GM12878 (cell line): ENCODE results near the gene PALLD. TPM values are rescaled to one million over a fixed set of nuclear protein-coding genes. Genes with fewer than 3 reads are reported as not detected.

Experiments
- ATAC-seq: fragments of 200-7000 bp; cut with Tn5 transposase; 3 replicates; pipeline ENCODE4 v1.9.1; 2020; ENCODE audit warnings: mild to moderate bottlenecking, moderate library complexity
- BruUV-seq: library from RNA; stranded (reverse); fragments of 400-500 nt; replicated peaks from 2 replicates; lab custom pipeline; 2021; lab: Mats Ljungman, UMichigan
- CTCF ChIA-PET: fragments of 300-600 bp; sonication (Branson Sonifier 250); formaldehyde crosslinking; extraction: SDS; loops from one replicate; lab custom pipeline; 2021; ENCODE audit warnings: inconsistent platforms; lab: Yijun Ruan, JAX
- POLR2A ChIA-PET: fragments of 350-600 bp; formaldehyde crosslinking; extraction: SDS; loops from one replicate; lab custom pipeline; 2021; ENCODE audit warnings: inconsistent platforms; lab: Charles Lee
- RAD21 ChIA-PET: fragments of 300-600 bp; sonication (Branson Sonifier 250); formaldehyde crosslinking; loops from one replicate; lab custom pipeline; 2023; ENCODE audit warnings: antibody characterized with exemption; ENCODE audit not compliant: unreplicated experiment; lab: Charles Lee
- SMC1A ChIA-PET: fragments of 300-600 bp; sonication (Branson Sonifier 250); formaldehyde crosslinking; loops from one replicate; lab custom pipeline; 2023; ENCODE audit not compliant: unreplicated experiment, uncharacterized antibody; lab: Charles Lee
- DNase-seq: peaks from one replicate; pipeline ENCODE4 v3.0.0-alpha.2; 2011; ENCODE audit warnings: low read depth, low spot score
- FAIRE-seq: peaks from 3 replicates; lab custom pipeline; 2011; peaks lifted over from hg19 to GRCh38; lab: Jason Lieb, UNC
- H2AFZ ChIP-seq: 2 replicates; pipeline ENCODE4 v1.6.0; 2011; ENCODE audit warnings: low read depth, low read length, control low read depth; ENCODE audit not compliant: control insufficient read depth
- H3K27ac ChIP-seq: 2 replicates; pipeline ENCODE4 v1.5.1; 2011; ENCODE audit warnings: control low read depth; ENCODE audit not compliant: control insufficient read depth, insufficient read depth
- H3K27me3 ChIP-seq, 2 experiments: replicated peaks in 1 of 2; 2 replicates each; pipeline versions ENCODE4 v1.6.0 to v1.6.1; 2011; ENCODE audit warnings: low read length in 1 of 2; ENCODE audit not compliant: control insufficient read depth in 2 of 2, insufficient read depth in 2 of 2
- H3K36me3 ChIP-seq, 2 experiments: 2 replicates each; pipeline ENCODE4 v1.5.1; 2011; ENCODE audit warnings: low read length in 1 of 2; ENCODE audit not compliant: control insufficient read depth in 2 of 2, insufficient read depth in 2 of 2
- H3K4me1 ChIP-seq: 2 replicates; pipeline ENCODE4 v1.6.1; 2011; ENCODE audit warnings: mild to moderate bottlenecking, low read length, moderate library complexity, mixed read lengths; ENCODE audit not compliant: control insufficient read depth, insufficient read depth
- H3K4me2 ChIP-seq: 2 replicates; pipeline ENCODE4 v1.6.0; 2011; ENCODE audit warnings: control low read depth; ENCODE audit not compliant: control insufficient read depth, insufficient read depth
- H3K4me3 ChIP-seq: fragments of 200-600 bp; sonication (generic); 2 replicates; pipeline ENCODE4 v1.5.1; 2016
- H3K79me2 ChIP-seq: 2 replicates; pipeline ENCODE4 v1.6.0; 2011; ENCODE audit warnings: low read length; ENCODE audit not compliant: control insufficient read depth, insufficient read depth
- H3K9ac ChIP-seq: 2 replicates; pipeline ENCODE4 v1.8.0; 2011; ENCODE audit warnings: low read length, control low read depth, mixed read lengths; ENCODE audit not compliant: control insufficient read depth, insufficient read depth
- H3K9me3 ChIP-seq: replicated peaks from 3 replicates; pipeline ENCODE4 v1.5.1; 2011; ENCODE audit warnings: mild to moderate bottlenecking, low read length; ENCODE audit not compliant: control insufficient read depth, insufficient read depth
- H4K20me1 ChIP-seq: 2 replicates; pipeline ENCODE4 v1.6.0; 2011; ENCODE audit not compliant: control insufficient read depth, insufficient read depth
- IKZF1 ChIP-seq: fragments of 450-650 bp; conservative IDR thresholded peaks from 2 replicates; pipeline ENCODE4 v1.6.1; 2017; ENCODE audit warnings: antibody characterized with exemption, mild to moderate bottlenecking
- MEF2B ChIP-seq: fragments of 450-650 bp; IDR thresholded peaks from 2 replicates; pipeline ENCODE4 v1.6.1; 2018; ENCODE audit warnings: mild to moderate bottlenecking, moderate library complexity; ENCODE audit not compliant: partially characterized antibody, poor library complexity, severe bottlenecking
- MTA2 ChIP-seq: fragments of 450-650 bp; IDR thresholded peaks from 2 replicates; pipeline ENCODE4 v1.6.1; 2016; ENCODE audit warnings: low read depth, mild to moderate bottlenecking, moderate library complexity
- SIN3A ChIP-seq: IDR thresholded peaks from 2 replicates; pipeline ENCODE4 v1.6.1; 2012; ENCODE audit warnings: low read depth, low read length, improper control_type of control experiment
- STAT1 ChIP-seq: fragments of 450-650 bp; conservative IDR thresholded peaks from 2 replicates; pipeline ENCODE4 v1.6.1; 2014; ENCODE audit warnings: antibody characterized with exemption, mild to moderate bottlenecking
- WGBS: methylation state at CpG from one replicate; pipeline ENCODE4 v1.1.6; 2016; ENCODE audit warnings: low lambda C conversion rate; ENCODE audit not compliant: insufficient replicate concordance, insufficient coverage; ENCODE audit errors: missing lambda C conversion rate; 5-methylcytosine and 5-hydroxymethylcytosine counted together
- in situ Hi-C: fragments of 300-500 bp; cut with MboI; formaldehyde crosslinking; loops from 9 replicates; pipeline ENCODE4 v1.14.3; 2018; ENCODE audit warnings: mixed read lengths
- intact Hi-C: fragments of 100-400 bp; cut with micrococcal nuclease; formaldehyde crosslinking; loops from one replicate; pipeline ENCODE4 v1.14.2; 2022; ENCODE audit not compliant: unreplicated experiment
- polyA plus RNA-seq, 11 experiments: library from polyadenylated mRNA; depleted of rRNA in 4 of 11; unstranded in 6 of 11; stranded (reverse) in 5 of 11; fragments of >200 nt; fragmentation: Nextera tagmentation in 4 of 11; fragmentation: Illumina TruSeq in 1 of 11; extraction: Ambion mirVana in 4 of 11; extraction: Trizol in 1 of 11; gene quantifications; 1 replicate in 1 of 11; 2 replicates in 10 of 11; pipeline versions ENCODE4 v1.2.1 to v1.2.3, GENCODE V29; 2011 to 2016; ENCODE audit warnings: inconsistent platforms in 2 of 11, missing spikeins in 2 of 11, low read depth in 1 of 11
- total RNA-seq, 4 experiments: library from RNA; depleted of rRNA in 3 of 4; stranded (reverse); fragments of >200 nt in 3 of 4; fragmentation: Illumina TruSeq in 1 of 4; extraction: Trizol in 1 of 4; gene quantifications; 2 replicates each; pipeline versions ENCODE4 v1.2.1 to v1.2.3, GENCODE V29; 2013 to 2021
- TF ChIP-seq, protein P1 (sequence below): fragments of 450-650 bp; IDR thresholded peaks from 2 replicates; pipeline ENCODE4 v1.6.1; 2016; ENCODE audit warnings: mild to moderate bottlenecking

The PALLD gene
- total and polyA plus RNA-seq, 10 of the 15 experiments (the other 5 are each of a cell fraction or from before 2014, with no cell fraction given), result 1.0 to 7.7 (median 1.7) TPM

DNA sequence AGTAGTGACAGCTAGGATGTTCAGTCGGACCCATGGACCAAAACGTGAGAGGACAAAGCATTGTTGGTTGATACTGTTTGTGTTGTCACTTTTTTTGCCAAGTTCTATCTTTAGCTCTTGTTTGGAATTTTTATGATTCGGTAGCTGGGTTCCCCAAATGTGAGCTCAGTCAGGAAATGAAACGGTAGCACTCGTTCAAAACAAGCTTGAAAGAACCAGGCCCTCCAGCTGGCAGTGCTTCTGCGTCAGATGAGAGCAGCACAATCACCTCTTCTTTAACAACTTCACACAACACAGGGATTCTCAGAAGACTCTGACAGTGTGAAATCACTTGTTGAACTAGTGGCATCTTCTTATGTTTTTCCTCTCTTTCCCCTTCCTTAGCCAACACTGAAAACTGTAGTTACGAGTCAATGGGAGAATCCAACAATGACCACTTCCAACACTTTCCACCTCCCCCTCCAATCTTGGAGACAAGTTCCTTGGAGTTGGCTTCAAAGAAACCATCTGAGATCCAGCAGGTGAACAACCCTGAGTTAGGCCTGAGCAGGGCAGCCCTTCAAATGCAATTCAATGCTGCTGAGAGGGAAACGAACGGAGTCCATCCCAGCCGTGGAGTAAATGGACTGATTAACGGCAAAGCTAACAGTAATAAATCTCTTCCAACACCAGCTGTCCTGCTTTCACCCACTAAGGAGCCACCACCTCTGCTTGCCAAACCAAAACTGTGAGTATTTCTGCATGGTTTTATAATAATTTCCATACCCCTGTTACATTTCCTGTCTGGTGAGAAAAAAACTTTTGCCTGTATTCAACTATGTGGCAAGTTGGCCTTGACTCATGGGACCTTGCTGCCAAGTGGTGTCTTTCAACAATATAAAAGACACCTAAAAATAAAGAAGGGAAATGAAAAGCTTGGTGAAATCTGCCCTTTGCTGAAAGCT, 214.6 kb downstream of the PALLD start:
- CTCF ChIA-PET, result interaction anchor here (0.6 to 10.3 kb wide), 51 partner anchors 10 to 782 kb away, joined by 3 to 362 read pairs (median 4); no protein-coding TSS in a partner anchor
- SMC1A ChIA-PET, result interaction anchor here (0.5 to 8.3 kb wide), 63 partner anchors 10 to 848 kb away, joined by 3 to 292 read pairs (median 5); partner anchors contain the start of gene CBR4
- RAD21 ChIA-PET, result interaction anchor here (0.7 to 5.0 kb wide), 41 partner anchors 10 to 855 kb away, joined by 3 to 116 read pairs (median 4); partner anchors contain the start of gene CBR4

More for the DNA sequence above, 214.6 kb downstream of the PALLD start:
- H3K9me3 ChIP-seq, result no peaks in the 10 kb centered on the region
- POLR2A ChIA-PET, result interaction anchor here (1.0 to 1.1 kb wide), 2 partner anchors 104 to 210 kb away, joined by 3 read pairs; no protein-coding TSS in a partner anchor
- in situ Hi-C loops, result no loop called here
- no peak overlapping the region for H3K9ac ChIP-seq
- H3K79me2 ChIP-seq, result no peaks in the 10 kb centered on the region
- H3K27ac ChIP-seq, result no peak overlapping the region
- no TSS peak for BruUV-seq
- no peaks in the 10 kb centered on the region for H3K36me3 ChIP-seq
- intact Hi-C loops, result loop anchor here (2.0 to 10.0 kb wide), 6 partner anchors 86 to 527 kb away; no protein-coding TSS in a partner anchor
- peak; percentile 63 for ATAC-seq
- H3K4me2 ChIP-seq, result no peak overlapping the region
- no peaks in the 10 kb centered on the region; a peak in 1 of 4 replicates for H3K27me3 ChIP-seq
- TF ChIP-seq MEF2B, result peak; percentile 32
- TF ChIP-seq SIN3A, result no peak
- TF ChIP-seq IKZF1, result 0 out of 2 replicates have a peak, but pooled peaks have one; percentile 4
- 0 out of 2 replicates have a peak, but pooled peaks have one; percentile 12 for TF ChIP-seq MTA2
- TF ChIP-seq STAT1, result no peak
- TF ChIP-seq, protein P1, sequence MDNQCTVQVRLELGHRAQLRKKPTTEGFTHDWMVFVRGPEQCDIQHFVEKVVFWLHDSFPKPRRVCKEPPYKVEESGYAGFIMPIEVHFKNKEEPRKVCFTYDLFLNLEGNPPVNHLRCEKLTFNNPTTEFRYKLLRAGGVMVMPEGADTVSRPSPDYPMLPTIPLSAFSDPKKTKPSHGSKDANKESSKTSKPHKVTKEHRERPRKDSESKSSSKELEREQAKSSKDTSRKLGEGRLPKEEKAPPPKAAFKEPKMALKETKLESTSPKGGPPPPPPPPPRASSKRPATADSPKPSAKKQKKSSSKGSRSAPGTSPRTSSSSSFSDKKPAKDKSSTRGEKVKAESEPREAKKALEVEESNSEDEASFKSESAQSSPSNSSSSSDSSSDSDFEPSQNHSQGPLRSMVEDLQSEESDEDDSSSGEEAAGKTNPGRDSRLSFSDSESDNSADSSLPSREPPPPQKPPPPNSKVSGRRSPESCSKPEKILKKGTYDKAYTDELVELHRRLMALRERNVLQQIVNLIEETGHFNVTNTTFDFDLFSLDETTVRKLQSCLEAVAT, result 0 out of 2 replicates have a peak, but pooled peaks have one; percentile 12
- TF ChIP-seq, all 136 proteins: peak for 4
- H3K4me1 ChIP-seq, result no peaks in the 10 kb centered on the region
- 45% methylated on average over 11 of the region's 11 CpGs for WGBS
- FAIRE-seq (no peak), DNase-seq (no peak)
- no peak overlapping the region for H3K4me3 ChIP-seq
- no peak overlapping the region for H2AFZ ChIP-seq
- H4K20me1 ChIP-seq, result no peaks in the 10 kb centered on the region
